Measurements from ENCODE around the gene ACSF3. TPM values are rescaled to one million over a fixed set of nuclear protein-coding genes. Genes with fewer than 3 reads are reported as not detected.

The ACSF3 gene
- total RNA-seq, 1 experiment from 2014 or later: 74.5 TPM

GRCh38 chr16:89119661-89120141 is 26.0 kb downstream of the ACSF3 start:
- intact Hi-C loops (cut with micrococcal nuclease): no loop called here
- H3K79me2 ChIP-seq (ENCODE audit: insufficient read depth, low read length): no peaks in the 10 kb centered on the region
- H4K20me1 ChIP-seq (ENCODE audit: insufficient read depth): no peaks in the 10 kb centered on the region
- ChIA-PET RAD21 (ENCODE audit: low non-redundant PET in 1 of 2, low total read pairs in 2 of 2, uncharacterized antibody in 2 of 2, unreplicated experiment in 2 of 2) (no interaction called here), POLR2A (no interaction called here), CTCF (no interaction called here)
- BruUV-seq (replicated peaks): no TSS peak
- H3K9me3 ChIP-seq (ENCODE audit: control insufficient read depth in 1 of 2, insufficient read depth in 1 of 2, low read depth in 1 of 2, low read length in 2 of 2): no peaks in the 10 kb centered on the region
- H3K27me3 ChIP-seq (ENCODE audit: insufficient read depth, low read length): no peaks in the 10 kb centered on the region
- no peak overlapping the region for H3K4me2 ChIP-seq (ENCODE audit: low read length)
- H2AFZ ChIP-seq (ENCODE audit: low read depth, low read length, poor library complexity, severe bottlenecking): no peak overlapping the region
- no peak for TF ChIP-seq POLR2A (IDR thresholded peaks at IDR 0.05; ENCODE audit: borderline replicate concordance, extremely low read depth, insufficient read depth, insufficient read length)
- no peak for TF ChIP-seq SP1 (IDR thresholded peaks at IDR 0.05; ENCODE audit: low read depth)
- no peak for TF ChIP-seq SRF (IDR thresholded peaks at IDR 0.05; ENCODE audit: low read depth)
- TF ChIP-seq CBX3 (IDR thresholded peaks at IDR 0.05; ENCODE audit: low read depth): no peak
- no peak for TF ChIP-seq SIN3A (IDR thresholded peaks at IDR 0.05; ENCODE audit: low read depth)
- no peak for TF ChIP-seq FOSL1 (IDR thresholded peaks at IDR 0.05; ENCODE audit: low read depth)
- TF ChIP-seq EGR1 (IDR thresholded peaks at IDR 0.05; ENCODE audit: low read depth): no peak
- no peak for TF ChIP-seq REST (IDR thresholded peaks at IDR 0.05; ENCODE audit: low read depth)
- TF ChIP-seq ELF1 (IDR thresholded peaks at IDR 0.05; ENCODE audit: borderline replicate concordance, low read depth): no peak
- TF ChIP-seq MAX (IDR thresholded peaks at IDR 0.05): no peak
- TF ChIP-seq ZFX (IDR thresholded peaks at IDR 0.05): no peak
- no peak for TF ChIP-seq ZNF274 (IDR thresholded peaks at IDR 0.05; ENCODE audit: low read depth, low read length)
- TF ChIP-seq JUND (IDR thresholded peaks at IDR 0.05): no peak
- TF ChIP-seq CEBPB (IDR thresholded peaks at IDR 0.05; ENCODE audit: low read depth): no peak
- no peak for TF ChIP-seq YY1 (IDR thresholded peaks at IDR 0.05; ENCODE audit: extremely low read depth, insufficient replicate concordance, low read depth, low read length)
- TF ChIP-seq POLR2AphosphoS5 (IDR thresholded peaks at IDR 0.05; ENCODE audit: low read depth, low read length): no peak
- no peak for TF ChIP-seq EZH2phosphoT487 (IDR thresholded peaks at IDR 0.05; ENCODE audit: borderline replicate concordance)
- TF ChIP-seq TCF7L2 (IDR thresholded peaks at IDR 0.05; ENCODE audit: borderline replicate concordance, extremely low read depth, insufficient read depth, insufficient read length): no peak
- H3K36me3 ChIP-seq (ENCODE audit: control insufficient read depth in 1 of 2, insufficient read depth in 2 of 2, low read length in 2 of 2): peaks cover 17 to 22% of the 10 kb centered on the region in 2 experiments; a peak in 3 of 4 replicates
- no peak for ATAC-seq
- DNase-seq (ENCODE audit: low read depth, low spot score): no peak
- no peaks in the 10 kb centered on the region for H3K4me1 ChIP-seq (ENCODE audit: control insufficient read depth in 1 of 2, insufficient read depth in 2 of 2, low read length in 2 of 2)
- H3K9ac ChIP-seq (ENCODE audit: low read length): no peak overlapping the region
- H3K4me3 ChIP-seq (replicated peaks in 1 of 2; ENCODE audit: low read depth in 1 of 2, low read length in 2 of 2): no peak overlapping the region
- H3K9me2 ChIP-seq (ENCODE audit: insufficient read depth): no peaks in the 10 kb centered on the region
- H3K27ac ChIP-seq (ENCODE audit: low read depth, low read length): no peak overlapping the region
